Adipose tissue (tissue), 3 donors: Measurements from ENCODE around the gene TADA2B. TPM values are rescaled to one million over a fixed set of nuclear protein-coding genes. Genes with fewer than 3 reads are reported as not detected.

ENCODE experiments used
- H3K27ac ChIP-seq: one replicate; pipeline ENCODE4 v1.5.1; 2013; ENCODE audit warnings: low read depth, low read length
- WGBS, 3 donors: extraction: QIAGEN DNeasy Blood & Tissue Kit; methylation state at CpG; one replicate each; pipeline ENCODE4 v1.1.7; 2013; 5-methylcytosine and 5-hydroxymethylcytosine counted together
- polyA plus RNA-seq, 3 donors: library from polyadenylated mRNA; stranded (reverse); fragments of 200-250 nt; gene quantifications; one replicate each; pipeline ENCODE4 v1.2.3, GENCODE V29; 2013
- donor health status: healthy with polysubstance abuse.
- donor health status: Bipolar disorder and iron deficiency.
- donor health status: healthy.

Gene TADA2B
- polyA plus RNA-seq, 3 donors, result 11.2 to 17.6 (median 12.4) TPM

- no peak overlapping the region for H3K27ac ChIP-seq
- WGBS, 3 donors, result 33 to 85% (median 79%) methylated on average over 36 of the region's 36 CpGs
Measured at GRCh38 chr4:7050481-7051143, 7.4 kb downstream of the TADA2B start.

DNA sequence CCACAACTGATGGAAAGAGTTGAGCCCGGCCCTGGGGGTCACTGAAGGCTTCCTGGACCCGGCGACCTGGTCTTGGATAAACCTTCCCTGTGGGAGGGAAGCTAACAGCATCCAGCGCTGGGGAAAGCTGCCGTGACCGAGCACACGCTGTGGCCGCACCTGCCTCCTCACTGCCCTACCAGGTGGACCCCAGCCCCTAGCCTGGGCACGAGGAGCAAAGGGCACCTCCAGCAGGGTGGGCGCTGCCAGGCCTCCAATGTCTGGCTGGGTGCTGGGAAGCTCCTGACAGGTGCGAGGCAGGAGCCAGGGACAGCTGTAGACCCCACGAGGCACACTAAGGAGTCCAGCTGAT is 7.9 kb downstream of the TADA2B start:
- 51 to 87% (median 83%) methylated on average over 12 of the region's 12 CpGs for WGBS, 3 donors
- H3K27ac ChIP-seq, result no peak overlapping the region

DNA sequence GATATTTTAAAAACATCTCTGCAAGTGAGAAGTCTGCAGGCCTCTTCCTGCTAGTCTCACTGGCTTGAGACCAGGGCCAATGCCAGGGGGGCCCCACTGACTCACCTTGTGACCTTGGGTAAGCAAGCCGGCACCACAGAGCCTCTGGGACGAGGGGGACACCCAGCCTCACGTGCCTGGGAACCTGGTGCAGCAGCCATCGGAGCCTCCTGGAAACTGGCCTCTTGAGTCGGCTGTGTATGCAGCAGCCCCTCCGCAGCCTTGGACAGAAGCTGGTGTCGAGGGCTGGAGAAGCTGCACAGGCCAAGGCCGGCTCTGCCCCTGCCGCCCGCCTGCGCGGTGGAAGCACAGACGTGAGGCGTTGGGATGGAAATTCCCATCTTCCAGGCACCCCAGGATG is 8.7 kb downstream of the TADA2B start:
- no peak overlapping the region for H3K27ac ChIP-seq

DNA sequence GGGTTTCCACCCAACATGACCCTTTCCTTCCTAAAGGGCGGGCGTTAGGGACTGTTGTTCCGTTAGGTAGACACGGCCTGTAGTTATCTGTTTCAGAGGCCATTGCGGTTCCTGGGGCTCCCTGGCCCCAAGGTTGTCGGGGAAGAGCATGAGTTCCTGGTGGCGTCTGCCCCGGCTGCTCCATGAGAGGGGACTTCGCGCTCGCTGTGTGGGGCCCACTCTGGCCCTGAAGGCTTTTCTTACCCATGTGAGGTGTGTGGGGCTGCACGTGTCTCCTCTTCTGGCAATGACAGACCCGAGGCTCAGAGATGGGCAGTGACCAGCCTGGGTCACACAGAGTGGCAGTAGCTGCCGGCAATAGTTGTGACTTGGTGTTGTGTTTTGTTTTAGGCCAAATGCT is 9.1 kb downstream of the TADA2B start:
- WGBS, 3 donors, result 80 to 86% (median 85%) methylated on average over 14 of the region's 14 CpGs
- no peak overlapping the region for H3K27ac ChIP-seq

More for the DNA sequence above, 8.7 kb downstream of the TADA2B start:
- WGBS, 3 donors, result 65 to 92% (median 91%) methylated on average over 14 of the region's 14 CpGs

DNA sequence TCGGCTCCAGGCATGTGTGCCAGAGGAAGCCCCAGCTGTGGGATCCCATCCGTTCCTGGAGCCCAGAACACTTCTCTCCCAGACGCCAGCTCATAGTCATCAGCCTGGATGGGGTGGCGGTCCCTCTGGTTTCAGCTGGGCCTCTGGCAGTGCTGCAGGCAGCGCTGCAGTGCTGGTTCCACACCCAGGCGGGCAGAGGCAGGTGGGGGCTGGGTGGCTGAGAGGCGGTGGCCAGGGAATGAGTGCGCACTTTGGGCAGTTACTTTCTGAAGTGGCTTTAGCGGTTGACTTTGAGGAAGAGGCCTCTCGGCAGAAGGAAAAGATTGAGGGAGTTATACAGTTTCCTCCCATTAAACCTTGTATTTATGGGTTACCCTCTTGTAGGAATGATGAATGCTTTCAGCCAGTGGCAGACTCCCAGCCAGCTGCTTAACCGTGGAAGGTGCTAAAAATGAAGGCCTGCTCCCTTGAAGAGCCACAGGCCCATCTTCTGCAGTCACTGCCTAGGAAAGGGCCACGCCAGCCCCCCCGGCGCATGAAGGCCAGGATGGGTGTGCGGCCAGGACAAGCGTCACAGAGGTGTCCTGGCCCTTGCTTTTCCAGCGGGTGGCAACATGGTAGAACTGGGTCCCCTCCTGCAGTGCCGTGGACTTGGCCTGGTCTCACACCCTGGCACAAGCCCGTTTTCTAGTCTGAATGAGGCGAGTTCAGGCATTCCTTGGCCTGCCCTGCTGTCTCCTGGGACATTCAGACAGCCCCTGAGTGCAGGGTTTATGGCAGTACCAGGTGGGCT is 9.9 kb downstream of the TADA2B start:
- no peak overlapping the region for H3K27ac ChIP-seq
- 56 to 73% (median 59%) methylated on average over 20 of the region's 20 CpGs for WGBS, 3 donors

DNA sequence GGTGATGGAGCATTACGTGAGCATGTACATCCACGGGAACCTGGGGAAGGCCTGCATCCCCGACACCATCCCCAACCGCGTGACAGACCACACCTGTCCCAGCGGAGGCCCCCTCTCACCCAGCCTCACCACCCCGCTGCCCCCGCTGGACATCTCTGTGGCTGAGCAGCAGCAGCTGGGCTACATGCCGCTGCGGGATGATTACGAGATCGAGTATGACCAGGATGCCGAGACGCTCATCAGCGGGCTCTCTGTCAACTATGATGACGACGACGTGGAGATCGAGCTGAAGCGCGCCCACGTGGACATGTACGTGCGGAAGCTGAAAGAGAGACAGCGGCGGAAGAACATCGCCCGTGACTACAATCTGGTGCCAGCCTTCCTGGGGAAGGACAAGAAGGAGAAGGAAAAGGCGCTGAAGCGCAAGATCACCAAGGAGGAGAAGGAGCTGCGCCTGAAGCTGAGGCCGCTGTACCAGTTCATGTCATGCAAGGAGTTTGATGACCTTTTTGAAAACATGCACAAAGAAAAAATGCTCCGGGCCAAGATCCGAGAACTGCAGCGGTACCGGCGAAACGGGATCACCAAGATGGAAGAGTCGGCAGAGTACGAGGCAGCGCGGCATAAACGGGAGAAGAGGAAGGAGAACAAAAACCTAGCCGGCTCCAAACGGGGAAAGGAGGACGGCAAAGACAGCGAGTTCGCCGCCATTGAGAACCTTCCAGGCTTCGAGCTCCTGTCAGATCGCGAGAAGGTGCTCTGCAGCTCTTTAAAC is 11.1 kb downstream of the TADA2B start:
- 94 to 96% (median 96%) methylated on average over 52 of the region's 52 CpGs for WGBS, 3 donors
- no peak overlapping the region for H3K27ac ChIP-seq

- WGBS, 3 donors, result 79 to 89% (median 81%) methylated on average over 31 of the region's 31 CpGs
Measured at GRCh38 chr4:7055111-7055989, 12.2 kb downstream of the TADA2B start.

DNA sequence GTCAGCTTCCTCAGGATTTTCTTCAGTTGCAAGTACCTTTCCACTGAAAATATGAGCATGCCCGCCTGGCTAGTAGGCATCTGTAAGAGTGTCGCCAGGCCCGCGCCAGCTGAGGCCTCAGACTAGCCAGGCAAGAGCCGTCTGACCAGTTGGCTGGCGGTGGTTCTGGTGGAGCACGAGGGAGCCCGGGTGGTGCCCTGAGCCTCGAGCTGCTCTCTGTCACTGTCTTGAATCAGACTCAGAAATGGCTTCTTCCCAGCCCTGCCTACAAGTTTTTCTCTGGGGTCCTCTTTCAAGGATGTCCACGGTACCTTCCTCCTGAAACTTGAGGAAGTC is 12.8 kb downstream of the TADA2B start:
- WGBS, 3 donors, result 75 to 92% (median 91%) methylated on average over 10 of the region's 10 CpGs
- H3K27ac ChIP-seq, result no peak overlapping the region

More at GRCh38 chr4:7055111-7055989, 12.2 kb downstream of the TADA2B start:
- H3K27ac ChIP-seq, result no peak overlapping the region

- 88 to 91% (median 89%) methylated on average over 3 of the region's 3 CpGs for whole genome bisulfite sequencing, 3 donors
- H3K27ac ChIP-seq, result no peak overlapping the region
Measured at GRCh38 chr4:7058792-7059191, 15.6 kb downstream of the TADA2B start.

- 54 to 88% (median 76%) methylated on average over 11 of the region's 11 CpGs for WGBS, 3 donors
- H3K27ac ChIP-seq, result no peak overlapping the region
Measured at GRCh38 chr4:7059662-7060061, 16.5 kb downstream of the TADA2B start.

GRCh38 chr4:7060346-7061150 is 17.4 kb downstream of the TADA2B start:
- WGBS, 3 donors, result 74 to 89% (median 76%) methylated on average over 20 of the region's 20 CpGs
- H3K27ac ChIP-seq, result no peak overlapping the region

GRCh38 chr4:7061815-7062214 is 18.6 kb downstream of the TADA2B start:
- 82 to 95% (median 94%) methylated on average over 6 of the region's 6 CpGs for WGBS, 3 donors
- H3K27ac ChIP-seq, result no peak overlapping the region

GRCh38 chr4:7062816-7063215 is 19.6 kb downstream of the TADA2B start:
- 87 to 97% (median 96%) methylated on average over 4 of the region's 4 CpGs for WGBS, 3 donors
- H3K27ac ChIP-seq, result no peak overlapping the region

DNA sequence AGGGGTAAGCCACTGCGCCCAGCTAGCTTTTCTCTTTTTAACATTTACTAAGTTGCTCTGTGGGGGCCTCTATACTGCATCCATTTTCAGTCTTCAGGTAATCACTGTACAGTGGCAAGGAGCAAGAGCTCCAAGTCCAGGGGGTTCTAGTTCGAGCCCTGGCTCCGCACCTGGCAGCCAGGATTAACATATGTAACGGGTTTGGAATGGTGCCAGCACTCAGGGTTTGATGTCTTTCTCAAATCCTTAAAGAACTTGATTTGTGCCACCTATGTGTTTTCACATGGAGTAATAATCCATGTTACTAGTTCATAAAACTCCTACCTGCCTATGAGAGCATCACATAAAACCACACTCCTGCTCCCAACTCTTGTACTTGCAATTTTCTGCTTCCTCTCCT is 20.2 kb downstream of the TADA2B start:
- no peak overlapping the region for H3K27ac ChIP-seq
- 68 to 86% (median 82%) methylated on average over 4 of the region's 4 CpGs for WGBS, 3 donors

DNA sequence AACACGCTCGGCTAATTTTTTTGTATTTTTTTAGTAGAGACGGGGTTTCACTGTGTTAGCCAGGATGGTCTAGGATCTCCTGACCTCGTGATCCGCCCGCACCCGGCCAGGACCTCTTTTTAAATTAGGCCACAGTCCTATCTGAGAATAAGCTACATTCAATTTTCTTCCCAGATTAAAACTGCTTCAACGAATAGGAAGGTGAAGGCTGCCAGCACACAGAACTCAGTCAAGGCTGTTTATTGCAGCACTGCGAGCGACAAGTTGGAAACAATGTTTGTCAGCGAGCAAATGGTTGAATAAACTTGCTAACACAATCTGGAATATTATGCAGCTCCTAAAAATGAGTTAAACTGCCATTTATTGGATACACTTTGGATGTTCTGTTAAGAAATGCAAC is 22.8 kb downstream of the TADA2B start:
- H3K27ac ChIP-seq, result no peak overlapping the region

GRCh38 chr4:7066493-7066892 is 23.3 kb downstream of the TADA2B start:
- 89 to 94% (median 91%) methylated on average over 4 of the region's 4 CpGs for WGBS, 3 donors
- no peak overlapping the region for H3K27ac ChIP-seq

More for the DNA sequence above, 22.8 kb downstream of the TADA2B start:
- WGBS, 3 donors, result 90 to 96% (median 95%) methylated on average over 11 of the region's 11 CpGs

DNA sequence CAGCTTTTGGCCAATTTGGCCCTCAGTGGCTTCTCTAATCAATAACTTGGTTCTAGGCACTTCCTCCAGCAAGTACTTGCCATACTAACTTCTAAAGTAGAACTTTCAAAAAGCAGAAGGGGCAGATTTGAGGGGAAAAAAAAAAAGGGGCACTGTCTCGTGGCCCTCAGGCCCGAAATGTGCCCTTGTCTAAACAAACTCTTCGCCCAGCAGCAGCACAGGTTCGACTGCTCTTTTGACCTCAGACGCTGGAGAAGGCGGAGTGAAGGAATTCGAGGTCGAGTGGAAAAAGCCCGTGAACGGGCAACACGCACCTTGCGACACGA is 23.9 kb downstream of the TADA2B start:
- no peak overlapping the region for H3K27ac ChIP-seq
- 2 to 5% (median 3%) methylated on average over 13 of the region's 13 CpGs for WGBS, 3 donors
